Fibroblast of lung (primary cell): ENCODE measurements around the gene TGIF2. TPM values are rescaled to one million over a fixed set of nuclear protein-coding genes. Genes with fewer than 3 reads are reported as not detected.

Source experiments
- DNase-seq, 2 donors: peaks; one replicate each; pipeline versions ENCODE4 v3.0.0 to v3.0.0-alpha.2; 2010; ENCODE audit warnings: low read depth in 2 of 2
- H2AFZ ChIP-seq: 2 replicates; pipeline ENCODE4 v1.5.1; 2012; ENCODE audit warnings: low read length, control low read depth, inconsistent platforms
- H3K27ac ChIP-seq: 2 replicates; pipeline ENCODE4 v1.5.1; 2011; ENCODE audit warnings: low read length, control low read depth; ENCODE audit not compliant: insufficient read depth
- H3K27me3 ChIP-seq: 2 replicates; pipeline ENCODE4 v1.5.1; 2011; ENCODE audit warnings: mild to moderate bottlenecking, low read length; ENCODE audit not compliant: control insufficient read depth, insufficient read depth
- H3K36me3 ChIP-seq: 2 replicates; pipeline ENCODE4 v1.5.1; 2011; ENCODE audit warnings: low read length; ENCODE audit not compliant: control insufficient read depth, insufficient read depth
- H3K4me1 ChIP-seq: 2 replicates; pipeline ENCODE4 v1.5.1; 2011; ENCODE audit warnings: low read length; ENCODE audit not compliant: control insufficient read depth, insufficient read depth; ENCODE audit errors: extremely low read depth
- H3K4me2 ChIP-seq: 2 replicates; pipeline ENCODE4 v1.5.1; 2011; ENCODE audit warnings: low read length, control low read depth; ENCODE audit not compliant: insufficient read depth; ENCODE audit errors: extremely low read depth
- H3K4me3 ChIP-seq, 4 experiments: fragments of 200-600 bp in 1 of 4; sonication (generic) in 1 of 4; replicated peaks in 1 of 4; 2 replicates each; pipeline ENCODE4 v1.5.1; 2011 to 2016; ENCODE audit warnings: low read length in 4 of 4, low read depth in 3 of 4, mild to moderate bottlenecking in 3 of 4, control low read depth in 2 of 4, inconsistent platforms in 1 of 4, mixed read lengths in 1 of 4; ENCODE audit not compliant: insufficient read depth in 1 of 4; ENCODE audit errors: control extremely low read depth in 1 of 4
- H3K79me2 ChIP-seq: 2 replicates; pipeline ENCODE4 v1.5.1; 2012; ENCODE audit warnings: mild to moderate bottlenecking, low read length, inconsistent platforms; ENCODE audit not compliant: control insufficient read depth, insufficient read depth
- H3K9ac ChIP-seq: 2 replicates; pipeline ENCODE4 v1.5.1; 2011; ENCODE audit warnings: mild to moderate bottlenecking, low read length, control low read depth; ENCODE audit not compliant: insufficient read depth
- H3K9me3 ChIP-seq: 2 replicates; pipeline ENCODE4 v1.5.1; 2012; ENCODE audit warnings: low read depth, low read length; ENCODE audit not compliant: control insufficient read depth, insufficient read depth
- H4K20me1 ChIP-seq: 2 replicates; pipeline ENCODE4 v1.5.1; 2011; ENCODE audit warnings: low read length; ENCODE audit not compliant: control insufficient read depth, insufficient read depth; ENCODE audit errors: extremely low read depth
- CTCF ChIP-seq, 2 donors: IDR thresholded peaks in 1 of 2; conservative IDR thresholded peaks in 1 of 2; 1 replicate in 1 of 2; 2 replicates in 1 of 2; pipeline ENCODE4 v1.5.1; 2011 to 2012; ENCODE audit warnings: low read length in 2 of 2, control low read depth in 1 of 2, inconsistent platforms in 1 of 2, low read depth in 1 of 2, mild to moderate bottlenecking in 1 of 2
- EZH2 ChIP-seq: IDR thresholded peaks from 2 replicates; pipeline ENCODE4 v1.5.1; 2012; ENCODE audit warnings: low read length, control low read depth, mild to moderate bottlenecking; ENCODE audit errors: missing control alignments
- polyA plus RNA-seq, 2 donors: library from polyadenylated mRNA; depleted of rRNA in 1 of 2; stranded (reverse) in 1 of 2; unstranded in 1 of 2; fragments of >200 nt; gene quantifications; 2 replicates each; pipeline ENCODE4 v1.2.1, GENCODE V29; 2011 to 2012; ENCODE audit warnings: missing spikeins in 1 of 2
- total RNA-seq: library from RNA; depleted of rRNA; stranded (reverse); fragments of >200 nt; gene quantifications from 2 replicates; pipeline ENCODE4 v1.2.1, GENCODE V29; 2014

TGIF2 gene
- total and polyA plus RNA-seq, 2 donors (not counting 1 experiment from before 2014, with no cell fraction given) = 3.8 to 9.9 TPM

GRCh38 chr20:36605399-36606157, 32.2 kb downstream of the TGIF2 start, which contains the start of gene RAB5IF:
TSS of gene RAB5IF (plus strand) at chr20:36605779. CDS start at chr20:36605952, 173 bp downstream.
- Histone ChIP-seq H3K4me1 (no peaks in the 10 kb centered on the region), H2AFZ (peak within 1 kb of the TSS; percentile 89), H4K20me1 (no peaks in the 10 kb centered on the region), H3K36me3 (peaks cover 5% of the 10 kb centered on the region), H3K4me2 (peak within 1 kb of the TSS; percentile 94), H3K27me3 (no peaks in the 10 kb centered on the region), H3K9ac (peak within 1 kb of the TSS; percentile 89), H3K4me3 (peak within 1 kb of the TSS; percentile 90 to 97 (median 95)), H3K79me2 (peaks cover 26% of the 10 kb centered on the region), H3K9me3 (no peaks in the 10 kb centered on the region), H3K27ac (peak within 1 kb of the TSS; percentile 89)
- TF ChIP-seq CTCF (conservative IDR thresholded peaks at IDR 0.05 in 1 of 2, IDR thresholded peaks at IDR 0.05 in 1 of 2; ENCODE audit: low read depth in 1 of 2, low read length in 2 of 2) = peak; percentile 80 to 86
- no peak for TF ChIP-seq EZH2
- peak; percentile 96 to 98 for DNase-seq

- Histone ChIP-seq H3K36me3 (peaks cover 5% of the 10 kb centered on the region), H3K27ac (peak overlapping the region; percentile 89), H3K9ac (peak overlapping the region; percentile 89), H3K79me2 (peaks cover 26% of the 10 kb centered on the region), H3K4me2 (peak overlapping the region; percentile 94), H3K9me3 (no peaks in the 10 kb centered on the region), H3K4me3 (peak overlapping the region; percentile 90 to 97 (median 95)), H4K20me1 (no peaks in the 10 kb centered on the region), H3K4me1 (no peaks in the 10 kb centered on the region), H2AFZ (peak overlapping the region; percentile 60), H3K27me3 (no peaks in the 10 kb centered on the region)
- DNase-seq = peak; percentile 21 to 39
- no peak for TF ChIP-seq EZH2
- no peak for TF ChIP-seq CTCF (conservative IDR thresholded peaks at IDR 0.05 in 1 of 2, IDR thresholded peaks at IDR 0.05 in 1 of 2; ENCODE audit: low read depth in 1 of 2, low read length in 2 of 2)
These were observed 33.0 kb downstream of the TGIF2 start for GRCh38 chr20:36606158-36607066.
